Panc1 (cell line): ENCODE results near the gene OR6A2. TPM values are rescaled to one million over a fixed set of nuclear protein-coding genes. Genes with fewer than 3 reads are reported as not detected.

Experiments used
- ATAC-seq: fragments of 200-7000 bp; cut with Tn5 transposase; 2 replicates; pipeline ENCODE4 v1.9.1; 2020; ENCODE audit warnings: mild to moderate bottlenecking, moderate library complexity
- BruUV-seq: library from RNA; stranded (reverse); fragments of 400-500 nt; replicated peaks from 2 replicates; lab custom pipeline; 2021; lab: Mats Ljungman, UMichigan
- CTCF ChIA-PET: fragments of 300-600 bp; sonication (Branson Sonifier 250); formaldehyde crosslinking; loops from one replicate; lab custom pipeline; 2022; ENCODE audit warnings: antibody characterized with exemption; lab: Charles Lee
- POLR2A ChIA-PET: fragments of 300-600 bp; sonication (Branson Sonifier 250); formaldehyde crosslinking; loops from one replicate; lab custom pipeline; 2022; ENCODE audit warnings: antibody characterized with exemption; lab: Charles Lee
- DNase-seq: peaks from one replicate; pipeline ENCODE4 v3.0.0-alpha.2; 2010; ENCODE audit warnings: low read depth, low spot score
- H3K27ac ChIP-seq: 2 replicates; pipeline ENCODE4 v1.5.1; 2011; ENCODE audit warnings: mild to moderate bottlenecking, low read length, inconsistent platforms
- H3K27me3 ChIP-seq: fragments of 200-500 bp; sonication (Bioruptor generic); 2 replicates; pipeline ENCODE4 v1.6.0; 2014; ENCODE audit warnings: low read length, inconsistent platforms; ENCODE audit not compliant: control insufficient read depth, insufficient read depth
- H3K36me3 ChIP-seq: fragments of 200-500 bp; sonication (Bioruptor generic); 2 replicates; pipeline ENCODE4 v1.5.1; 2014; ENCODE audit warnings: inconsistent platforms, mild to moderate bottlenecking, low read length, moderate library complexity; ENCODE audit not compliant: control insufficient read depth, insufficient read depth
- H3K4me1 ChIP-seq: 2 replicates; pipeline ENCODE4 v1.5.1; 2011; ENCODE audit warnings: inconsistent platforms, mild to moderate bottlenecking, low read length, moderate library complexity; ENCODE audit not compliant: control insufficient read depth, insufficient read depth
- H3K4me3 ChIP-seq, 2 experiments: 2 replicates each; pipeline ENCODE4 v1.5.1; 2011 to 2012; ENCODE audit warnings: low read depth in 2 of 2, low read length in 2 of 2, mild to moderate bottlenecking in 2 of 2, inconsistent platforms in 1 of 2, moderate library complexity in 1 of 2
- H3K9me3 ChIP-seq: fragments of 200-500 bp; sonication (Bioruptor generic); 2 replicates; pipeline ENCODE4 v1.5.1; 2014; ENCODE audit warnings: low read depth, mild to moderate bottlenecking, inconsistent platforms, low read length, moderate library complexity; ENCODE audit not compliant: control insufficient read depth, insufficient read depth
- CTCF ChIP-seq: fragments of 450-650 bp; IDR thresholded peaks from 2 replicates; pipeline ENCODE4 v1.5.1; 2017; ENCODE audit warnings: mild to moderate bottlenecking
- POLR2AphosphoS5 ChIP-seq: IDR thresholded peaks from 2 replicates; pipeline ENCODE4 v1.6.1; 2012; ENCODE audit warnings: mild to moderate bottlenecking, low read depth, low read length, moderate library complexity
- REST ChIP-seq, 2 experiments: IDR thresholded peaks; 2 replicates each; pipeline ENCODE4 v1.6.1; 2011 to 2012; ENCODE audit warnings: low read depth in 2 of 2, control low read depth in 1 of 2, low read length in 1 of 2, mild to moderate bottlenecking in 1 of 2, moderate library complexity in 1 of 2; ENCODE audit not compliant: insufficient read depth in 1 of 2
- SIN3A ChIP-seq: IDR thresholded peaks from 2 replicates; pipeline ENCODE4 v1.6.1; 2012; ENCODE audit warnings: low read depth, mild to moderate bottlenecking, low read length, moderate library complexity, borderline replicate concordance; ENCODE audit not compliant: insufficient read depth
- TCF7L2 ChIP-seq: IDR thresholded peaks from 2 replicates; pipeline ENCODE4 v1.6.1; 2011; ENCODE audit warnings: mild to moderate bottlenecking, low read depth, low read length, inconsistent platforms
- in situ Hi-C: cut with HindIII; loops from 2 replicates; pipeline ENCODE4 v1.10.0; 2016; ENCODE audit warnings: low sequenced_read_pairs, low pct_unique_long_range_greater_than_20kb
- intact Hi-C: fragments of 100-400 bp; cut with micrococcal nuclease; formaldehyde crosslinking; loops from one replicate; pipeline ENCODE4 v1.10.0; 2022; ENCODE audit not compliant: unreplicated experiment
- total RNA-seq: library from RNA; stranded (reverse); gene quantifications from one replicate; pipeline ENCODE4 v1.2.1, GENCODE V29; 2021; ENCODE audit not compliant: unreplicated experiment

The OR6A2 gene
- total RNA-seq, 1 experiment from 2014 or later, result 0.15 TPM

- no TSS peak for BruUV-seq
- intact Hi-C loops (no loop called here), in situ Hi-C loops (no loop called here)
- Histone ChIP-seq H3K9me3 (no peaks in the 10 kb centered on the region), H3K27me3 (0 out of 2 replicates have a peak, but pooled peaks cover 5% of the 10 kb centered on the region), H3K4me3 (no peak within 1 kb of the TSS), H3K27ac (no peak within 1 kb of the TSS), H3K36me3 (no peaks in the 10 kb centered on the region), H3K4me1 (no peaks in the 10 kb centered on the region)
- CTCF ChIA-PET, result no interaction called here
- ATAC-seq (no peak), DNase-seq (no peak)
- POLR2A ChIA-PET, result no interaction called here
- TF ChIP-seq REST (IDR thresholded peaks at IDR 0.05; ENCODE audit: insufficient read depth in 1 of 2, low read depth in 2 of 2, low read length in 1 of 2), result no peak
- no peak for TF ChIP-seq CTCF
- no peak for TF ChIP-seq POLR2AphosphoS5
- no peak for TF ChIP-seq SIN3A
- no peak for TF ChIP-seq TCF7L2
Measured at GRCh38 chr11:6782720-6783119, 16.8 kb downstream of the OR6A2 start, which contains the start of gene OR2AG1. TSS of gene OR2AG1 (plus strand) at chr11:6783020. CDS start at chr11:6785038, 2,018 bp downstream.

DNA sequence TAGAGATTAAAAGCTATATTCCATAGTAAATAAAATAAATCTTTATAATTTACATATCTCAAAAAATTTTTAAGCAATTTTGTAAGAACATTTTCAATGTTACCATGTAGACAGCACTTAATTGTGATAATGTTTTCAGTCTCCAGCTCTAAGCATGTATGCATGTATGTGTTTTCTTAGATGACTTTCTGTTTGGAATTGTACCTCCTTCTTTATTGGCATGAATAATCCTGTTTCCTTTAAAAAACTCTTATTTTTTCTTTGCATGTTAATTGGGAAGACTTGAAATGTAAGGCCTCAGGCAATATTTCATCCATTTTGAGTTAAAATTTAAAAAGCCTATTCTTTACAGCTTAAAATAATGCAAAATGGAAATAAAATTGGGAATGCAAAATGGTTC, 18.7 kb downstream of the OR6A2 start:
- intact Hi-C loops, result no loop called here
- Histone ChIP-seq H3K36me3 (no peaks in the 10 kb centered on the region), H3K27me3 (0 out of 2 replicates have a peak, but pooled peaks cover 6% of the 10 kb centered on the region), H3K9me3 (no peaks in the 10 kb centered on the region), H3K4me3 (no peak overlapping the region), H3K4me1 (no peaks in the 10 kb centered on the region), H3K27ac (no peak overlapping the region)
- no TSS peak for BruUV-seq
- ATAC-seq, result no peak
- POLR2A ChIA-PET, result no interaction called here
- no peak for TF ChIP-seq CTCF
- TF ChIP-seq REST (IDR thresholded peaks at IDR 0.05; ENCODE audit: insufficient read depth in 1 of 2, low read depth in 2 of 2, low read length in 1 of 2), result no peak
- no peak for TF ChIP-seq POLR2AphosphoS5
- TF ChIP-seq TCF7L2, result no peak
- TF ChIP-seq SIN3A, result no peak
- in situ Hi-C loops, result no loop called here
- CTCF ChIA-PET, result no interaction called here
- no peak for DNase-seq
